ENCODE results near the gene GSTT2B.
"Not testable (repeated sequence)": the region's sequence is repeated elsewhere in the genome, so short reads cannot be mapped to it uniquely, and the experiment has no call there.

GSTT2B gene

DNA sequence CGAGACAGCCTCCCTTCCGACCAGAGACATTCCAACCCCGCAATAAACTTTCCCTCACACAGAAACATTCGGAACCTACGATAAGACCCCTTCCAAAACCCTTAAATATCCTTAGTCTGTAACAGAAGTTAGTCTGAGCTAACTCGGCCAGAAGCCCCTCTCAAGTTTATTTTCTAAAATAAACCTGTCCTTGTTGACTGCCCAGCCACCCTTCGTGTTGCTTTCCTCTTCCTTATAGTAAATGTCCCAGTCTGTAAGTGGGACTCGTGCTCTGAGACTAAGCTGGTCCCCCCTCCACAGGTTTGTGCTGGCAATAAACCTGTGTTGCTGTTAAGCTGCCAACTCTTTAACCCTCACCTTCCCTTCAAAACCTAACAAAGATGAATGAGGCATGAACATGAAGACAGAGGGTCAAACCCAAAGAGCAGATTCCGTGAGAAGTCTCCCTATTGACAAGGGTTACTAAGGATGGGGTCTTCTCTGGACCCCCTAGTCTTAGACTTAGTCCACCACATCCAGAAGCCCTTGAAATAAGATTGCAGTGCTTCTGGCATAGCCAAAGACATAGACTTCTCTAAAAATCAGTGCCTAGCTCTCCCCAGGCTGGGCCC is 48.6 kb downstream of the GSTT2B start:
- TF ChIP-seq PAX5 (IDR thresholded peaks at IDR 0.05; ENCODE audit: insufficient read depth, low read length, severe bottlenecking) (no peak), SPI1 (IDR thresholded peaks at IDR 0.05; ENCODE audit: low read depth, low read length) (no peak), POU2F2 (IDR thresholded peaks at IDR 0.05; ENCODE audit: low read depth, low read length) (no peak), POLR2A (IDR thresholded peaks at IDR 0.05; ENCODE audit: low read depth, low read length) (peak; percentile 7; the same call in 1 of the 2 replicates)
- FAIRE-seq (no peak), DNase-seq (ENCODE audit: insufficient read length, low spot score) (no peak)

DNA sequence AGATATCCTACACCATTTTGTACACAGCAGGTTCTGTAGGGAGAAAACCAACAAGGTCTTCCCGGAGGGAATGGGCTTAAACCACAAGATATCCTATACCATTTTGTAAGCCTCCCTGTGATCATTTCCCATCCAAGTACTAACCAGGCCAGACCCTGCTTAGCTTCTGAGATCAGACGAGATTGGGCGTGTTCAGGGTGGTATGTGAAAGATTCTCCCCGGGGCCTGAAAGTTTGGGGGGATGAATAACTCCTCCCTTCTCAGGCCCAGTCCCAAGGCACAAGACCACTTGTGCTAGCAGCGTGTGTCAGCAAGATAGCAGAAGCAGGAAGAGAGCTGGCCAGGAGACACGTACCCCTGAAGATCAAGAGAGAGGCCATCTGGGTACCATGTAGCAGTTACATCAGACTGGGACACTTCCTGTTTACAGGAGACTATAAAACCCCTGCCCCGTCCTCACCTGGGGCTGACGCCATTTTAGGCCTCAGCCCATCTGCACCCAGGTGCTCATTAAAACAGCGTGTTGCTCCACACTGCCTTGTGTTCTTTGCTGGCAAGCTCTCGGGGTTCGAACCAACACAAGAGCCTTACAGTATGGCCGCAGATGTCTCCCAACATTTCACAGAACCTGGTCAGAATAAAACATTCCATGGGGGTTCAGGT is 49.5 kb downstream of the GSTT2B start:
- TF ChIP-seq TAF1 (IDR thresholded peaks at IDR 0.05; ENCODE audit: low read depth, low read length) (no peak), POU2F2 (IDR thresholded peaks at IDR 0.05; ENCODE audit: low read depth, low read length) (no peak), POLR2A (IDR thresholded peaks at IDR 0.05; ENCODE audit: low read depth, low read length) (no peak), SPI1 (IDR thresholded peaks at IDR 0.05; ENCODE audit: low read depth, low read length) (no peak), POLR2AphosphoS5 (IDR thresholded peaks at IDR 0.05; ENCODE audit: low read depth, low read length) (no peak), PAX5 (IDR thresholded peaks at IDR 0.05; ENCODE audit: insufficient read depth, low read length, severe bottlenecking) (no peak)
- no peak for DNase-seq (ENCODE audit: insufficient read length, low spot score)
- no peak for FAIRE-seq

DNA sequence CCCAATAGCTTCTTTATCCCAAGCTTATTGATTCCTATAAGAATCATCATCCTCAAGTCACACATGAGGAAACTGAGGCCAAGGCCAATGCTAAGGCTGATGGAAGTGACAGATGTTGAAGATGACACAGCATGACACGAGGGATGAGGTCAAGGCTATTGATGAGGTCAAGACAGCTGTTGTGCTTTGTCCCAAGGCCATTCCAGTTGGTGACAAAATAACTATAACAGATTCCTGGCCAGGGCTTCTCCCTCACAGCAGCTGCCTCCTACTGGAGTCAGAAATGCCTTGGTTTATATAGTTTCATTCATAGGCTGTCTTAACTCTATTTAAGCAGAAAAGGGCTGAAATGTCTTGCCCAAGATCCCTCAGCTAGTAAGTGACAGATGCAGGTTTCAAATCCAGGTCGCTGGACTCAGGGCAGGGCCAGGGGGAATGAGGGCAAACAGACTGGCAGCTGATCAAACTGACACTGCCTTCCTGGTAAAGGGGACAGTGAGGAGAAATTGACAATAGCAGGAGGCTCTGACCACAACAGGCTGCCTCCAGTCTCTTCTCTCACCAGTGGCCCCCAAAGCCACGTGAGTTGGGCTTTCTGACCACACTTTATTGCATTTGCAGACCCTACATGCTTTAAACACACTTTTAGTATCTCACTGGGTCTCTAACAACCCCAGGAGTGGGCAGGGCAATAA is 50.4 kb downstream of the GSTT2B start:
- no peak for FAIRE-seq
- DNase-seq (ENCODE audit: insufficient read length, low spot score), result no peak
- TF ChIP-seq POU2F2 (IDR thresholded peaks at IDR 0.05; ENCODE audit: low read depth, low read length) (no peak), TAF1 (IDR thresholded peaks at IDR 0.05; ENCODE audit: low read depth, low read length) (no peak), POLR2AphosphoS5 (IDR thresholded peaks at IDR 0.05; ENCODE audit: low read depth, low read length) (no peak), PAX5 (IDR thresholded peaks at IDR 0.05; ENCODE audit: insufficient read depth, low read length, severe bottlenecking) (no peak), SPI1 (IDR thresholded peaks at IDR 0.05; ENCODE audit: low read depth, low read length) (no peak), POLR2A (IDR thresholded peaks at IDR 0.05; ENCODE audit: low read depth, low read length) (no peak)

DNA sequence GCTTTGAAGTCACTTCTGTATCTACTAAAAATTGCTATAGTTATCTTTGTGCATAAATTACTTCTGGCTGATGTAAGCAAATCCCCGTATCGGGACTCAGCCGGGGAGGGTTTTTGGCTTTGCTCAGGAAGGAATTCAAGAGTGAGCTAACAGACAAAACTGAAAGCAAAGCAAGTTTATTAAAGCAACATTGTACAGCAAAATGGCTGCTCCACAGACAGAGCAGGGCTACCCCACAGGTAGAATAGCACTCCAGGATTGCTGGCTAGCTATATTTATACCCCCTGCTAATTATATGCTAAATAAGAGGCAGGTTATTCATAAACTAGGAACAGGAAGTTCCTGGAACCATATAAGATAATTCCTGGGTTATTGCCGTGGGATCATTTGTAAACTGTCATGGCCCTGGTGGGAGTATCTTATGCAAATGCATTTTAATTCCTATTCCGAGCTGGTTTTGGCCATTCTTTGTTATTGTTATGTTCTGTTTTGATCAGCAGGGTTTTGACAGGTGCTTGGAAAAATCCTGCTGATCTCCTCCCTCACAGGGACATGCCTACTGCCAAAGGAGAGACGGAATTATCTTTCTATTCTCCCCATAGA is 51.6 kb downstream of the GSTT2B start:
- TF ChIP-seq SPI1 (IDR thresholded peaks at IDR 0.05; ENCODE audit: low read depth, low read length) (no peak), PAX5 (IDR thresholded peaks at IDR 0.05; ENCODE audit: insufficient read depth, low read length, severe bottlenecking) (no peak), POLR2A (IDR thresholded peaks at IDR 0.05; ENCODE audit: low read depth, low read length) (no peak), TAF1 (IDR thresholded peaks at IDR 0.05; ENCODE audit: low read depth, low read length) (no peak), POLR2AphosphoS5 (IDR thresholded peaks at IDR 0.05; ENCODE audit: low read depth, low read length) (no peak), POU2F2 (IDR thresholded peaks at IDR 0.05; ENCODE audit: low read depth, low read length) (no peak)
- FAIRE-seq (no peak), DNase-seq (ENCODE audit: insufficient read length, low spot score) (no peak)

DNA sequence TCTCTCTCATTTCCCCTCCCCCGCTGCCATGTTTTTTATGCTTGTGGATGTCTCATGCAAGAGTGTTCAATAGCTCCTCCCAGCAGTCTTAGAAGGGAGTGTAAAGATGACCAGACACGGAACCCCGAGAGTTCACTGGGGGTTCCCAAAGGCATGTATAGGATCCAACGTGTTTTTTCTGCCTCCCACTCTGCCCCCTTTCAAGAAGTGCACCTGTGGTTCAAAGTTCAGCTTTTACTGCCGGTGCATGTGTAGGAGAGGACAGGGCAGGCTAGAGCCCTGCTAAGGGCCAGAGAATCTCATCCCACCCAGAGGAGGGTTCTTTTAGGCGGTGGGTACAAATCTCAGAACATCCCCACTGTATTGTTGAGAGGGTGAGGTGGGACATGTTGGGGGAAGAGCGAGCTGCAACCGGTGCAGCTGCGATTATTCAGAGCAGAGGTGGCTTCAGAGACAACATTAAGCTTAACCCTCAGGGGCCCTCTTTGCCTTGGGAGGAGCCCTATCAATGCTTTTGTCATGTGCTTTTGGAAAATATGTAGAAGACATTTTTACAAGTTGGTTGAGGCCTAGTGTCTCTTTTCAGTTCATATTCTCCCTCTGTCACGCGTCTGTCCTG is 52.3 kb downstream of the GSTT2B start:
- DNase-seq (ENCODE audit: insufficient read length, low spot score) (no peak), FAIRE-seq (no peak)
- TF ChIP-seq POLR2AphosphoS5 (IDR thresholded peaks at IDR 0.05; ENCODE audit: low read depth, low read length) (no peak), SPI1 (IDR thresholded peaks at IDR 0.05; ENCODE audit: low read depth, low read length) (no peak), PAX5 (IDR thresholded peaks at IDR 0.05; ENCODE audit: insufficient read depth, low read length, severe bottlenecking) (no peak), POLR2A (IDR thresholded peaks at IDR 0.05; ENCODE audit: low read depth, low read length) (no peak), POU2F2 (IDR thresholded peaks at IDR 0.05; ENCODE audit: low read depth, low read length) (no peak), TAF1 (IDR thresholded peaks at IDR 0.05; ENCODE audit: low read depth, low read length) (no peak)

DNA sequence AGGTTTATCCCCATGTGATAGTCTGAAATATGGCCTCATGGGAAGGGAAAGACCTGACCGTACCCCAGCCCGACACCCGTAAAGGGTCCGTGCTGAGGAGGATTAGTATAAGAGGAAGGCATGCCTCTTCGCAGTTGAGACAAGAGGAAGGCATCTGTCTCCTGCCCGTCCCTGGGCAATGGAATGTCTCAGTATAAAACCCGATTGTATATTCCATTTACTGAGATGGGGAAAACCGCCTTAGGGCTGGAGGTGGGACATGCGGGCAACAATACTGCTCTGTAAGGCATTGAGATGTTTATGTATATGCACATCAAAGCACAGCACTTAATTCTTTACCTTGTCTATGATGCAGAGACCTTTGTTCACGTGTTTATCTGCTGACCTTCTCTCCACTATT is 53.6 kb downstream of the GSTT2B start:
- DNase-seq (ENCODE audit: insufficient read length, low spot score); FAIRE-seq: not testable (repeated sequence)
